Head of caudate nucleus (tissue), 42 donors: Measurements from ENCODE around the gene CACNA2D3.
A peak's percentile ranks its signal among the peaks of the same experiment; 100 is the strongest.

Experiments used
- DNase-seq, 42 donors: peaks; one replicate each; pipeline versions ENCODE4 v3.0.0 to v3.0.0-alpha.2; 2020 to 2021; ENCODE audit warnings: mixed read lengths in 7 of 42
- intact Hi-C: fragments of 100-400 bp; cut with DNase I; formaldehyde crosslinking; loops from one replicate; pipeline ENCODE4 v1.15.0; 2022

Gene CACNA2D3

DNA sequence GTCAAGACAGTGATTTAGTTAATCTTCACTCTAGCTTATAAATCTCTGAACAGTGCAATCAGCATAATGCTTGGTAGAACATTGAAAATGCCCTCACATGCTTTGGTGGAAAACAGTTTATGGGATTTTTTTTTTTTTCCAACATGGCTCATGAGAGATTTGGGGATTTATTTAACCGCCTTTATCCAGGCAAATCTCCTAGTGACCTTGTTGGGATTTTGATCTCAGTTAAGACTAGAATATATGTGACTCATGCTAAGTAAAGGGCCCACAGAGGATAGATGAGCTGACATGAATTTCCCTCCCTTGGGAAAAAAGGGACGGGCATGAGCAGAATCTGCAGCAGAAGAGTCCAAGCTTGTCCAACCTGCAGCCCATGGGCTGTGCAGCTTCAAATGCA, 786.8 kb downstream of the CACNA2D3 start:
- intact Hi-C loops: no loop called here
- DNase-seq: no peak

DNA sequence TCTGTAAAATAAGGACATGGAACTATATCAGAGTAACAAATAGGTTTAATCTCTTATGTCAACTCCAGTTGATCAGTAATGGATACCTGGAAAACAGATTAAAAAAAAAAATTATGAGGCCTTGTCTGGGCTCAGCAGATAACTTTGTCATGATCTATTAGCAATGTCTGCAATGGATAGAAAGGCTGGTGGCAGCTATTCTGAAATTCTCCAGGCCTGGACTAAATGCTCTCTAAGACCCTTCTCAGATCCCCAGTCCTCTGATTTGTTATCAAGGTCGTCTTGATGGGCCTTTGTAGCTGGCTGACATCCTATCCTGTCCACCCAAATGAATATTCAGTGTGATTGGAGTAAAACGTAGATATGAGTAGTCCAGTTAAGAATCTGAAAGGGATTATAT, 791.8 kb downstream of the CACNA2D3 start:
- intact Hi-C loops: no loop called here
- DNase-seq: no peak

DNA sequence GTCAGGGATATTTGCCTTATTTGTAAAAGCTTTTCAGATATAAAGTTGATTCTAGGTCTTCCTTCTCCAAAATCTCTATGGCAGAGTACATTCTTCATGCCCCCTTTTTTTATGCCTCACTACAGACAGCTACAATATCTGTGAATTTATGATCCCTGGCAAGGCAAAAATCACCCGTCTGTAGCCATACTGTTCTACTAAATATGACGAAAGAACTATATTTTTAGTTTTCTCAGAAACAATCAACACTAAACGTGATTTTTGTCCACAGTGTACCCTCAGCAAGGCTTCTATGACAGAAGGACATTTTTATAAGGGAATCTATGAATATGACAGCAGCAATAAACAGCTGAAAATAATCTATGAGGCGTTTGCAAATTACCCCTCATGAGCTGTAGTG, 792.8 kb downstream of the CACNA2D3 start:
- no peak for DNase-seq
- intact Hi-C loops: no loop called here

DNA sequence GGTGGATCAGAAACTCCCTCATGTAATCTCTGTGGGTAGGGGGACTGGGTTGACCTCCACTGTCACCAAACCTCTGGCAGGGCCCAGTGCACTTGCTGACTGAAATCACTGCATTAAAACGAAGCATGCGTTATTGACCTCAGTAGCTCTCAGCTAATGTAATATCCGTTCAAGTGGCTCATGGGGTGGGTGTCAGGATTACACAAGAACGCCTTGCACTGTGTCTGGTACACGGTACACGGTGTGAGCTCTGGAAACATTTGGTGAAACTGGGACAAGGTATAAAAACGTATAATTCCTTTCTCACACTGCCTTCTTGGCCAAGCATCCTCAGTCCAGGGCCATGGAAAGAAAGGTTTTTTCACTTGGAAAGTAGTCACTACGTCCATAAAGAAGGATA, 793.6 kb downstream of the CACNA2D3 start:
- intact Hi-C loops: no loop called here
- peak in 23 of 42 donors; percentile 8 to 66 (median 38) for DNase-seq

DNA sequence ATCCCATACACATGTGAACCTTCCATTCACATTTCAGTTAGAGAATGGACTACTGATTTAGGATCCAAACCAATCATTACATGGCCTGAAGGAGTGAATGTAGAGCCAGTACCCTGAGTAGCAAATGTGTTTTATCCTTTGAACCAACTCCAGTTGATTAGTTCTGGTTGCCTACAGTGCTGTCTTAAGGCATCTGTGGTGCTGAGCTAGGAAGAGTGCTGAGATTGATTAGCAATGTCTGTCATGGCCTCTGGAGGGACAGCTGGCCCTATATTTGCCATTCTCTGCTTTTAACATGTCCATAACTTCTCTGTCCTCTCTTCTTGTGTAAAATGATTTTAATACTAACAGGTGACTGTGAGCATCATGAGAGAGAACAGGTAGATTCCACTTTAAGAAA, 794.4 kb downstream of the CACNA2D3 start:
- intact Hi-C loops: no loop called here
- no peak for DNase-seq

DNA sequence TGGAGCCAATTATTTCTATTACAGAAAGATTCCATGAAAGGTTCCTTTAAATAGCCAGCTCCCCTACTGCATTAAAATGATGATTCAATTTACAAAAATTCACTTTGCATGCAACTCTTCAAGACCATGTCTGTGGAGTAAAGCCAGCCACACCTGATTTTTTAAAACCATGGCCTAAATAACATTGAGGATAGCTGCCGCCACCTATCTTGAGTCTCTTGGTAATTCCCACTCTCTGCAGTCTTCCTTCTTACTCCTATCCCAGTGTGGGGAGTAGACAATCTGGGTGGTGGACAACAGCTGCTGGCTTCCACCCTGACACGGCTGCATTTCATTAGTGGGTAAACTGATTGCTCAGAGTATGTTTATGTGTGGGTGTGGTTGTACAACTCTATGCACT, 794.8 kb downstream of the CACNA2D3 start:
- DNase-seq: no peak
- intact Hi-C loops: no loop called here

DNA sequence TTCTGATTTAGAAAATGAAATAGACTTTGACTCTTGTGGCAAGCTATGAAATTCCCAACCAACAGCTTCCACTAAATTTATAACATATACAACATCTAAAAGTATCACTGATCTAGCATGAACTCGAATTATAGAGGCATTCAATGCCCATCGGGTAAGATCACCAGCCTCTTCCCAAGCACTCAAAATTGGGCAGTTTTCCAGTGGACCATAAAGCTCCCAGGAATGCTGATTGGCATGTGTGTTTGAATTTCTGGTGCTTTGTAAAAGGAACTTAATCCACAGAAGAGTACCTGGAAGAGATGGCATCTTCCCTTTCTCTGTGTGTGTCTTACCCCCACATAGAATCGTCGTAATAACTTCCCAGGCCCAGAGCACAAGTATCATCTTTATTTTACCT, 795.5 kb downstream of the CACNA2D3 start:
- intact Hi-C loops: no loop called here
- DNase-seq: no peak

DNA sequence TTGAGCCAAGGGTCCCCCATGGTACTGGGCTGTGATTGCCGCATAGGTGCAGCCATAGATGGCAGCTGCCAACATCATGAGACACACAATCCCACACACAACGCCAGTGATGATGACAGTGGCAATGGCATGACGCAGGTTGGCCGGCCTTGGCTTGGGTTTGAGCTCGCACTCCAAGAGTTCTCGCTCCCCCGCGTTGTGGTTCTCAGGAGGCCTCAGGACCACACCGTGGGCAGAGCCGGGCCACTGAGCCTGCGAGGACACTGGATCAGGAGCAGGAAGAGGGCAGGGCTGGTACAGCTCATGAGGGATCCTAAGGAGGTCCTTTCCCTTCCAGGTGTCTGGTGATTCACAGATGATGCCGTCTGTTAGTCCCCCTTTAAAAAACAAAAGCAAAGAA, 796.2 kb downstream of the CACNA2D3 start:
- DNase-seq: no peak
- intact Hi-C loops: no loop called here

DNA sequence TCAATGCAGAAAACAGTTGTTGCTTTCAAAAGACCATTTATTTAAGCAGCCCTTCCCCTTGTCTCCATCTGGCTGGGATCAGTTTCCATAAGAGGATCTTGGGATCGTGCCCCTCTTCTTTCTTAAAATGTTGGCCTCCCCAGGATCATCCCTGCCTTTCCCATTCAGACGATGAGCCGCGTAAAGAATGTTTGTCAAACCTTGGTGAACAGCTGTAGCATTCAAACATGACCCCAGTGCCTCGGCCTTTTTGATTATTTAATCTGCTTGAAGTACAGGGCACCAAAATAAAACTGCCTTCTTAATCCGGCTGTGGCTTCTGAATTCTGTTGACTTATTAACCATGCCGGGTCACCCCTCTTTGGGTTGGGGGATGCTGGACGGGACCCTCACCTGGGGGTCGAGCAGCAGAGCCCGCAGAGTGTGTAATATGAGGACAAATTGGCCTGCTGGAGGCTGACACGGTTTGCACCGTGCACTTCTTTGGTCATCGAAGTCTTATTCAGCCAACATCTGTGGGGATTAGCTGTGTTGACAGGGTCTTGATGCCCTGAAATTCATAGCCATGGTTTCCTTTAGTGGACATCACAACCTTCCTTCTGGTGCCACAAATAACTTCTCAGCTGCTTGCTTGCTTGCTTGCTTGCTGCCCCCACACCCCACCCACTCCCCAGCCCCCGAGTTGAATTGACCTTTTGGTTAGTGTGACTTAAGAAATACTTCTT, 805.9 kb downstream of the CACNA2D3 start, which contains the start of gene LRTM1:
TSS of gene LRTM1 (minus strand) at position 14 of the 725 bp plus-strand sequence. CDS start 148 bp downstream, outside the sequence.
- intact Hi-C loops: no loop called here
- no peak for DNase-seq

DNA sequence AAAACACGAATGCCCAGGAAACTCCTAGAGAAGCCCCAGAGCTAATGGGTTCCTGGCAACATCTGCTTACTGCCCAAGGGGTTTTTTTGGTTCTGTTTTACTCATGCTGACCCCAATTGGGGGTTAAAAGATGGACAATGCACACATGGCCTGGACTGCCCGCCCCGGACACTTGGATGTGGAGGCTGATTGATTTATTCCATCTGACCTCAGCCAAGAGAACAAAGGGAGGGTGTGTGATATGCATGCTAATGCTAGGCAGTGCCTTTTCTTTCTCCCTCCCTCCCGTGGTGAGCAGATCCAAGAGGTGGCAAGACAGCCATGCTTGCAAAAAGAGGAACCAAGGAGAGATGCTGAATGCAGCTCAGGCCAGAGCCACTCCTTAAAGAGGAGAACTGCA, 808.8 kb downstream of the CACNA2D3 start:
- intact Hi-C loops: no loop called here
- DNase-seq: peak in 41 of 42 donors; percentile 29 to 89 (median 69)

DNA sequence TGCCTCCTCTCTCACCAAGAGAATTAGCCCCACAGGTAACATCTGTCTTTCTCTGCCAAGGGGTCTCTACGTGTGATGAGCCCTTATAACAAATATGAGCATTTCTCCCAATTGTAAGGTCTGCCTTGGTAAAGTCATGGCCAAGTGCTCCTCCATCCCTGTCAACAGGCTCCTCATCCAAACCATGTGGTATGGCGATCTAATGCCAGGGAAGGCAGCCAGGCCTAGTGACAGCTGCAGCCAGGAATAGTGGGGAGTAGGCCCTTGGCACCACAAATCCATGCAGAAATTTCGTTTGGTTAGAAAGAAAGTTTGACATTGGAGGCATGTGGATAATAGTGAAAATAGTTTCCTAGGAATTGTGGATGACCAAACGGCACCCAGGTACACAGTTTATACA, 810.3 kb downstream of the CACNA2D3 start:
- DNase-seq: peak in 41 of 42 donors; percentile 18 to 88 (median 64)
- intact Hi-C loops: no loop called here

DNA sequence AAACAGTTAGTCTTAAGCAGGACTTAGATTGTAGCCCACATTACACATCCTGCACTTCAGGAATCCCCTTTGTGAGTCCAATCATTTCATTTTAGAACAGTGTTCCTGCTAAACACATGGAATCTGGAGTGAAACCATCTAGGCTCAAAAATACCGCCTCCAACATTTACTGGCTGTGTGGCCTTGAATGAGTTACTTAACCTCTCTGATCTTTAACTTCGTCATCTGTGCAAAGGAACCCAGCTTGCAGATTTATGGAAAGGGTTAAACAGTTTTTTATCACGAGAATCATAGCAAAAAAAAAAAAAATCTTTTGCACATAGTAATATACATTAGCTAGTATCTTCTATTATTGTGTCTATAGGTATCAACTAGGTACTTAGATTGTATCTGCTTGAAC, 813.5 kb downstream of the CACNA2D3 start:
- no peak for DNase-seq
- intact Hi-C loops: no loop called here

DNA sequence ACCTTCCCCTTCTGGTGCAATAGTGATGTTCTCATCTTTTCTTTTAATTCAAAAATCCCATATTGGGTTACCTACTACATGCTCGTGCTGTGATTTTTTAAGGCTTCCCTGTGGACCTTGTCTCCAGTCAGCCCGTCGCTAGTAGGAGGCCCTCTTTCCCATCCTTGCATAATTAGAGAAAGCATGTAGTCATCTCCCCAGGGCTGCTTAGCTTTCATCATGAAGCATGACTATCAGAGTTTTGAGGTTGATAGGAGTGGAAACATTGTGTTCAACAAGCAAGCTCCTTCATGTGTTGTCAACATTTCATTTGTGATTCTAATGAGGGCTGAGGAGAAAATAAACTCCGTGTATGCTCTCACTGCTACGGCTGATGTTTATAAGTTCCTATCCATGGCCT, 814.2 kb downstream of the CACNA2D3 start:
- no peak for DNase-seq
- intact Hi-C loops: no loop called here

DNA sequence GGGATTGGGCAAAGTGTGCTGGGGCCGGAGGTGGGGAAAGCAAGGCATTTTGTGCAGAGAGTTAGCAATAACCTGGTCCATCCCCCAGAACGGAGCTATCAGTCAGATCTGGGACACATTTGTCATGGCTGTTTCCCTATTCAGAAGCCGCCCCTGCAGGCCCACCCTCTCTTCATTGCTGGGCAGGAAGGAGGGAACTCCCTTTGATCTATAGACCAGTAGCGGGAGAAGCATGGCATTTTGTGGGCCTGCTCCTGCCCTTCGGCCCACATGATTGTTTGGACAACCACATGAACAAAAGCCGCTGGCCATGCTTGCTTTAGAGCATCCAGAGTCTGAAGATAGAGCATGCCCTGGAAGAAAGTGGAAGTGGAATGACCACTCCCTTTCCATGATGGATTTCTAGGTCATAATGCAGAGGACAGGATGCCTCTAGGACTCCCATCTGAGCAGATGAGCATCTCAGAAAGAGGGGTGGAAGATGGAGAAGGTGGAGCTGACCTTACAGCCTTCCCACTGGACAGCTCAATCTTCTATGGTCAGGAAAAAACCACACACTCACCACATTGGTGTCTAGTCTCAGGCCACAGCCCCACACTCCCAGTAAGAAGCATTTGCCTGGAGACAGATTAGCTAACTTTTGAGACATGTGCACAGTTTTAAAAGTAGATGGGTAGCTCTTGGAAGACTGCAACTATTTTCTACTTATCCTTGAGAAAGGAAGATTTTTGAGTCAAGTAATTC, 817.4 kb downstream of the CACNA2D3 start:
- intact Hi-C loops: no loop called here
- DNase-seq: peak in 3 of 42 donors; percentile 6 to 28 (median 22)

DNA sequence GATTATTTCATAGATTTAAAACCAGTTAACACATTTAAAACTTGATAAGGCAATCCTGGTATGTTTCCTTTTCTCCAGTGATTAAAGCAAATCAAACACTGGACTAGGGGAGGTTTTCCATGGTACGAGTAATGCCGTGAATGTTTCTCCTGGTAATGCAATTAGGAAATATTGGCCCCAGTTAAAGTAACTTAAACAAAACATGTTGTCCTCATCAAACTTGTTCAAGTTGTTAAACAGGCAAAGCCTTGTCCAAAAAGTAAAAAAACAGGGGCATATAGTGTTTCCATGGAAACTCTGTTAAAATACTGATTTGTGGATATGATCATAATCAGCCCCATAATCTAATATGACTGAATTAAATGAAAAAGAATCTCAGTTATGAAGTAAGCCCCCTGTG, 818.6 kb downstream of the CACNA2D3 start:
- intact Hi-C loops: no loop called here
- DNase-seq: no peak

DNA sequence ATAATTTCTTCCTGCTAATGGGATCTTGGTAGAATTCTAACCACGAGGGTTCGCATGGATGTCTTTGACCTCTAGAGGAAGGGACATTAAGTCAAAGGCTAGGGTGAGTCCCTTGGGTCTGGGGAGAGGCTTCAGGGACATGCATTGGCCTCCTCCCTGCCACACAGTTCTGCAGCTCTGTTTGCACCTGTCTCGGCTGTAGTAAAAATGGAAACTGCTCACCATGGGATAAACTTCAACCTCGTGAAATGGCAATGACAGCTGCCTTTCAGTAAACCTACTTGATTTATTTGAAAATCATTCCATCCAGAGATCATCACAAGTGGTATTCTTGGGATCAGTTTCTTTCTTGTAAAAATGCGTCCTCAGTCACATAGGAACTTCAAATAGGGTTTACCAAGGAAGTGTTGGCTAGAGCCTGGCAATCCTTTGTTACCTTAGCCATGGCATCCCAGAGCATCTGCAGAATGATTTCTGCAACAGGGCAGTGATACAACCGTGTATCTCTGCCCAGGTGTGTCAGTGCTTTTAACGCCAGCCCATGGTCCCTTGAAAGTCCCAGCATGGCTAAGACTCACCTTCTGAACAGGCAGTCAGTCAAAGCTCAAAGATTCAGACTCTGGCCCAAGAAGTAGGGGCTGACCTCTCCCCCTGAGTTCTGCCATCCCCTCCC, 819.5 kb downstream of the CACNA2D3 start:
- intact Hi-C loops: no loop called here
- no peak for DNase-seq

DNA sequence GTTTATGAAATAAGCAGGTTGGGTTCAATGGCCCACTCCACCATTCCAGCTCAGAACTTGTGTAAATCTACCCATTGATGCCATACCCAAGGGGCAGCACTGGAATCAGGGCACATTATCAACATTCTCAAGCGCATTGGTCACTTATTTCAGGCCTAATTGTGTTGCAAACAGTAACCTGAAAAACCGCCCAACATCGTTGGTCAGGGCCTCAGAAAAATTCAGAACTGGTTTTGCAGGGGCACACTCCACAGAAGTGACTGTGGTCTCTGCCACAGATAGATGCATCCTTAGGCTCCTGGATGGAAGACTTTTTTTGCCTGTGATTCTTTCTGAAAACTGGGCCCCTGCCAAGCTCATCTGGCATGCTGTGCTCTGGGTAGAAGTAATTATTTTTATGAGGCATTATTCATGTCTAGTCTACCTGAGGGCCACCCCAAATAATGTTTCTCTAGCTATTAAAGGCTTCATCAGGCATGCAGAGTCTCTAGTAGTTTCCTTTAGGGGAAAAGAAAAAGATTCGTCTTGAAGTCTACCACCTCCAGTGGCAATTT, 827.2 kb downstream of the CACNA2D3 start:
- intact Hi-C loops: no loop called here
- DNase-seq: no peak

DNA sequence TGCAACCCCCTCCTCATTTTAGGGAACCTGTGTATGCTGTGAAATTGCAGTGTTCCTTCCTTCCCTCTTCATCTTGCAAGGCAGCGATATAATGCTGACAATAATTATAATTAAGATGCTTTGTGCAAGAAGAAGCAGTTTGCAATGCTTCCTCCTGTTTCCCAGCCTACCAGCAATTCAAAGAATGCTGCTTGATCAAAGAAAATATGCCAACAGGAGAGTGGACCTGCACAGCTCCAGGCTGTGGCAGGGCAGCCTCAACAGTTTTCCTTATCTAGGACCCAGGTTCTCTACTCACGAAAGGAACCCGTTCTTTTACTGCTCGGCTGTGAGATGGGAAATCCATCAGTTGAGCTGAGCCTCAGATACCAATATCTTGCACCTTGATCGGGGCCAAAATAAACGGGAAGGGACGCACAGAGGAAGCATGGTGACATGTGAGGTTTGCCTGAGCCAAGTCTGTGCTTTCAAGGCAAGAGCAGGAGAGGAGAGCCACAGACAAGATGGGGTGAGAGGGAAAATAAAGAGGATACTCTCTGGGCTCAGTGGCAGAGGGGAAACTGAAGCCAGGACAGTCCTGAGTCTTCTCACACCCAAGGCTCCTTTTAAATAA, 828.1 kb downstream of the CACNA2D3 start:
- intact Hi-C loops: no loop called here

DNA sequence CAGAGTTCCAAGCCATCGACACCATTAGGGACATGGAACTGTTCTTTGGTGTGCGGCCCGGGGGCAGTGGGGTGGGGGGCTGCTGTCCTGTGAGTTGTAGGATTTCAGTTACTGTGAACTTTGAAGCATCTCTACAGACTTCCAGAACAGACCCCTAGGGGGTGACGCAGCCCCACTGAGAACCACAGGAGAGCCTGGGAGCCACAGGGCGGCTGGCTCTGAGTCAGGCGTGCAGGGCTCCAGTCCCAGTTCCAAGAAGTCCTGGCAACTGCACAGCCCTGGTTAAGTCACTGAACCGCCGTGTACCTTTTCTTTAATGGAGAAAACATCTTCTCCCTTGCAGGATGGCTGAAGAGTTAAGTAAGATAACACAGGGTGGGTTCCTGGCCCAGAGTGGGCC, 829.1 kb downstream of the CACNA2D3 start:
- DNase-seq: peak; percentile 11 to 82 (median 64)
- intact Hi-C loops: no loop called here

More for the DNA sequence above, 828.1 kb downstream of the CACNA2D3 start:
- no peak for DNase-seq
